Neural cell (in vitro differentiated cells): ENCODE results near the gene INPP4B. TPM values are rescaled to one million over a fixed set of nuclear protein-coding genes. Genes with fewer than 3 reads are reported as not detected.

Experiments
- H2AFZ ChIP-seq: fragments of 200-600, 300-800 bp; sonication (generic), shearing (Covaris generic); 2 replicates; pipeline ENCODE4 v1.6.0; 2014; ENCODE audit warnings: low read depth, mild to moderate bottlenecking, antibody characterized with exemption, low read length, moderate library complexity
- H3F3A ChIP-seq: fragments of 200-600 bp; shearing (Covaris generic); 2 replicates; pipeline ENCODE4 v1.6.1; 2016; ENCODE audit warnings: mild to moderate bottlenecking, moderate library complexity, mixed read lengths, antibody characterized with exemption, low read length; ENCODE audit not compliant: insufficient read depth, poor library complexity, severe bottlenecking
- H3K27ac ChIP-seq: fragments of 200-600, 300-800 bp; sonication (generic), shearing (Covaris generic); 2 replicates; pipeline ENCODE4 v1.5.1; 2014; ENCODE audit warnings: mild to moderate bottlenecking, low read length, moderate library complexity
- H3K27me3 ChIP-seq: fragments of 300-800, 200-600 bp; sonication (generic), shearing (Covaris generic); 2 replicates; pipeline ENCODE4 v1.6.0; 2014; ENCODE audit warnings: mild to moderate bottlenecking, low read depth, low read length, moderate library complexity; ENCODE audit not compliant: insufficient read depth
- H3K36me3 ChIP-seq: fragments of 300-800, 200-600 bp; sonication (generic), shearing (Covaris generic); 2 replicates; pipeline ENCODE4 v1.5.1; 2014; ENCODE audit warnings: mild to moderate bottlenecking, antibody characterized with exemption, low read length, moderate library complexity; ENCODE audit not compliant: insufficient read depth
- H3K4me2 ChIP-seq: fragments of 300-800, 200-600 bp; sonication (generic), shearing (Covaris generic); 2 replicates; pipeline ENCODE4 v1.6.0; 2014; ENCODE audit warnings: mild to moderate bottlenecking, low read length
- H3K4me3 ChIP-seq: fragments of 300-800, 200-600 bp; sonication (generic), shearing (Covaris generic); 2 replicates; pipeline ENCODE4 v1.5.1; 2014; ENCODE audit warnings: mild to moderate bottlenecking, low read length, moderate library complexity
- H3K79me2 ChIP-seq: fragments of 200-600 bp; shearing (Covaris generic); replicated peaks from 2 replicates; pipeline ENCODE4 v1.6.0; 2014; ENCODE audit warnings: mild to moderate bottlenecking, low read length, moderate library complexity; ENCODE audit not compliant: insufficient read depth
- H3K9ac ChIP-seq: fragments of 300-800, 200-600 bp; sonication (generic), shearing (Covaris generic); 2 replicates; pipeline ENCODE4 v1.6.1; 2016; ENCODE audit warnings: mild to moderate bottlenecking, low read length, mixed read lengths
- H3K9me2 ChIP-seq: fragments of 200-600 bp; shearing (Covaris generic); 2 replicates; pipeline ENCODE4 v1.6.1; 2016; ENCODE audit warnings: mild to moderate bottlenecking, low read length, mixed read lengths; ENCODE audit not compliant: insufficient read depth
- H3K9me3 ChIP-seq: fragments of 200-600, 300-800 bp; sonication (generic), shearing (Covaris generic); 2 replicates; pipeline ENCODE4 v1.6.1; 2016; ENCODE audit warnings: mild to moderate bottlenecking, mixed run types, low read length, moderate library complexity, mixed read lengths
- H4K20me1 ChIP-seq: fragments of 200-600 bp; shearing (Covaris generic); 2 replicates; pipeline ENCODE4 v1.6.1; 2016; ENCODE audit warnings: mild to moderate bottlenecking, mixed run types; ENCODE audit not compliant: insufficient read depth
- EP300 ChIP-seq: fragments of 450-650 bp; conservative IDR thresholded peaks from 2 replicates; pipeline ENCODE4 v1.6.1; 2014; ENCODE audit warnings: antibody characterized with exemption, mild to moderate bottlenecking, moderate library complexity; ENCODE audit not compliant: poor library complexity, severe bottlenecking
- EZH2 ChIP-seq: fragments of 200-600, 300-800 bp; shearing (Covaris generic), sonication (generic); IDR thresholded peaks from 2 replicates; pipeline ENCODE4 v1.6.1; 2014; ENCODE audit warnings: antibody characterized with exemption, low read length, borderline replicate concordance, mild to moderate bottlenecking; ENCODE audit not compliant: insufficient read depth, poor library complexity, severe bottlenecking
- MXI1 ChIP-seq: fragments of 450-650 bp; conservative IDR thresholded peaks from 2 replicates; pipeline ENCODE4 v1.6.1; 2014; ENCODE audit warnings: antibody characterized with exemption, mild to moderate bottlenecking; ENCODE audit not compliant: poor library complexity, severe bottlenecking
- POLR2AphosphoS5 ChIP-seq: IDR thresholded peaks from 2 replicates; pipeline ENCODE4 v1.6.1; 2012
- RAD21 ChIP-seq: fragments of 450-650 bp; conservative IDR thresholded peaks from 2 replicates; pipeline ENCODE4 v1.6.1; 2014; ENCODE audit warnings: antibody characterized with exemption, mild to moderate bottlenecking, moderate library complexity
- SMC3 ChIP-seq: fragments of 450-650 bp; conservative IDR thresholded peaks from 2 replicates; pipeline ENCODE4 v1.6.1; 2014; ENCODE audit warnings: antibody characterized with exemption, mild to moderate bottlenecking, moderate library complexity; ENCODE audit not compliant: poor library complexity
- TAF1 ChIP-seq: IDR thresholded peaks from 2 replicates; pipeline ENCODE4 v1.6.1; 2012; ENCODE audit warnings: low read depth
- polyA plus RNA-seq: library from polyadenylated mRNA; depleted of rRNA; stranded (reverse); fragments of >200 nt; gene quantifications from 2 replicates; pipeline ENCODE4 v1.2.3, GENCODE V29; 2014
- TF ChIP-seq, protein P1 (sequence below): fragments of 450-650 bp; IDR thresholded peaks from 2 replicates; pipeline ENCODE4 v1.5.1; 2014; ENCODE audit warnings: antibody characterized with exemption, mild to moderate bottlenecking, moderate library complexity; ENCODE audit not compliant: poor library complexity, severe bottlenecking
- TF ChIP-seq, protein P2 (sequence below): IDR thresholded peaks from 2 replicates; pipeline ENCODE4 v1.6.1; 2012; ENCODE audit warnings: borderline replicate concordance

INPP4B gene
- polyA plus RNA-seq, 1 donor from 2014 or later, result 0.30 TPM

DNA sequence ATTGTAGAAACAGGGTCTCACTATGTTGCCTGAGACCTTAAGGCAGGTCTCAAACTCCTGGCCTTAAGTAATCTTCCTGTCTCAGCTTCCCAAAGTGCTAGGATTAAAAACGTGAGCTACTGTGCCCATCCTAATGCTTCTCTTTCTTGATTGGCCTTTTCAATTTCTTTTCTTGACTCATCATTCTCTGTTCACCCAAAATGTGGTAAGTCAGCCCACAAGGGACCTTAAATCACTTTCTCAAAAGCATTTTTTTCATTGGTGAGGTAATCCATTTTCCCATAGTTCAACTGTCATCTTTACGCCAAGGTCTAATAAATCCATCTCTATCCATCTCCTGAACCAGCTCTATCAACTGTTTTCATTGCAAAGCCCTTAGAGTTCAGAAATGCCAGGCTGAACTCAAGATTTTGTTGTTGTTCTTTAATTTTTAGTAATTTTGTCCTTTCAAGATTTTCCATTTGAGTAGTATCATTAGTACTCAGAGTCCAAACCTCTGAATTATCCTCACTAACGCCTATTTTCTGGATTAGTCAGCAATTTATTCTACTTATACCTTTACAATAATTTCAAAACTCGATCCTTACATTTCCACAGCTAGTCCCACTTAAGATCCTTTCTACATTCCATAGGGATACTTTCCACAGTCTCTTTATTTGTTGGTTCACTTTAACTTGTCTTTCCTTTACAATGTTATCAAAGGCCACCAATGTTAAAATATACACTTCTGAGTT, 681.2 kb downstream of the INPP4B start:
- H3F3A ChIP-seq, result no peaks in the 10 kb centered on the region
- no peaks in the 10 kb centered on the region for H3K9me3 ChIP-seq
- no peak overlapping the region for H3K4me2 ChIP-seq
- no peak overlapping the region for H2AFZ ChIP-seq
- H3K79me2 ChIP-seq, result no peaks in the 10 kb centered on the region
- no peaks in the 10 kb centered on the region for H3K9me2 ChIP-seq
- no peak overlapping the region for H3K9ac ChIP-seq
- H3K36me3 ChIP-seq, result no peaks in the 10 kb centered on the region
- no peaks in the 10 kb centered on the region for H3K27me3 ChIP-seq
- no peak overlapping the region for H3K4me3 ChIP-seq
- H4K20me1 ChIP-seq, result no peaks in the 10 kb centered on the region
- TF ChIP-seq, protein P1, sequence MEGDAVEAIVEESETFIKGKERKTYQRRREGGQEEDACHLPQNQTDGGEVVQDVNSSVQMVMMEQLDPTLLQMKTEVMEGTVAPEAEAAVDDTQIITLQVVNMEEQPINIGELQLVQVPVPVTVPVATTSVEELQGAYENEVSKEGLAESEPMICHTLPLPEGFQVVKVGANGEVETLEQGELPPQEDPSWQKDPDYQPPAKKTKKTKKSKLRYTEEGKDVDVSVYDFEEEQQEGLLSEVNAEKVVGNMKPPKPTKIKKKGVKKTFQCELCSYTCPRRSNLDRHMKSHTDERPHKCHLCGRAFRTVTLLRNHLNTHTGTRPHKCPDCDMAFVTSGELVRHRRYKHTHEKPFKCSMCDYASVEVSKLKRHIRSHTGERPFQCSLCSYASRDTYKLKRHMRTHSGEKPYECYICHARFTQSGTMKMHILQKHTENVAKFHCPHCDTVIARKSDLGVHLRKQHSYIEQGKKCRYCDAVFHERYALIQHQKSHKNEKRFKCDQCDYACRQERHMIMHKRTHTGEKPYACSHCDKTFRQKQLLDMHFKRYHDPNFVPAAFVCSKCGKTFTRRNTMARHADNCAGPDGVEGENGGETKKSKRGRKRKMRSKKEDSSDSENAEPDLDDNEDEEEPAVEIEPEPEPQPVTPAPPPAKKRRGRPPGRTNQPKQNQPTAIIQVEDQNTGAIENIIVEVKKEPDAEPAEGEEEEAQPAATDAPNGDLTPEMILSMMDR, result no peak
- TF ChIP-seq MXI1, result no peak
- TF ChIP-seq, protein P2, sequence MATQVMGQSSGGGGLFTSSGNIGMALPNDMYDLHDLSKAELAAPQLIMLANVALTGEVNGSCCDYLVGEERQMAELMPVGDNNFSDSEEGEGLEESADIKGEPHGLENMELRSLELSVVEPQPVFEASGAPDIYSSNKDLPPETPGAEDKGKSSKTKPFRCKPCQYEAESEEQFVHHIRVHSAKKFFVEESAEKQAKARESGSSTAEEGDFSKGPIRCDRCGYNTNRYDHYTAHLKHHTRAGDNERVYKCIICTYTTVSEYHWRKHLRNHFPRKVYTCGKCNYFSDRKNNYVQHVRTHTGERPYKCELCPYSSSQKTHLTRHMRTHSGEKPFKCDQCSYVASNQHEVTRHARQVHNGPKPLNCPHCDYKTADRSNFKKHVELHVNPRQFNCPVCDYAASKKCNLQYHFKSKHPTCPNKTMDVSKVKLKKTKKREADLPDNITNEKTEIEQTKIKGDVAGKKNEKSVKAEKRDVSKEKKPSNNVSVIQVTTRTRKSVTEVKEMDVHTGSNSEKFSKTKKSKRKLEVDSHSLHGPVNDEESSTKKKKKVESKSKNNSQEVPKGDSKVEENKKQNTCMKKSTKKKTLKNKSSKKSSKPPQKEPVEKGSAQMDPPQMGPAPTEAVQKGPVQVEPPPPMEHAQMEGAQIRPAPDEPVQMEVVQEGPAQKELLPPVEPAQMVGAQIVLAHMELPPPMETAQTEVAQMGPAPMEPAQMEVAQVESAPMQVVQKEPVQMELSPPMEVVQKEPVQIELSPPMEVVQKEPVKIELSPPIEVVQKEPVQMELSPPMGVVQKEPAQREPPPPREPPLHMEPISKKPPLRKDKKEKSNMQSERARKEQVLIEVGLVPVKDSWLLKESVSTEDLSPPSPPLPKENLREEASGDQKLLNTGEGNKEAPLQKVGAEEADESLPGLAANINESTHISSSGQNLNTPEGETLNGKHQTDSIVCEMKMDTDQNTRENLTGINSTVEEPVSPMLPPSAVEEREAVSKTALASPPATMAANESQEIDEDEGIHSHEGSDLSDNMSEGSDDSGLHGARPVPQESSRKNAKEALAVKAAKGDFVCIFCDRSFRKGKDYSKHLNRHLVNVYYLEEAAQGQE, result no peak
- TF ChIP-seq RAD21, result no peak
- TF ChIP-seq EP300, result no peak
- TF ChIP-seq SMC3, result no peak
- TF ChIP-seq TAF1, result no peak
- no peak overlapping the region for H3K27ac ChIP-seq

DNA sequence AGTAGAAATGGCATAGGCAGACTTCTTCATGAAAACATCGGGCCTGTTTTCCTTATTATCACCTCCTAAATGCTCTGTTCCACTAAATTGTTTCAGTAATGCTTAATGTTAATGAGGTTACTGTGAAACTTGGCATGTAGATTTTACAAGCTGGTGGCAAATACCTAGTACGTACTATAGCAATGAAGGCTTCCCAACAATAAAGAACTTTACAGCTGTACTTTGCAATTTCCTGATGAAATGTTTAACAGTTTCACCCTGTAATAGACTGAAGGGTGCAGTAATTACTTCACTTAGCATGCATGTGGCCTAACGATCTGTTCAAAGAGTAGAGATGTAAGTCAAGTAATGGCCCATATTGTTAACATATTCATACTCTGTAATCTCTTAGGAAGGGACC, 685.0 kb downstream of the INPP4B start:
- Histone ChIP-seq H3K27ac (no peak overlapping the region), H3K36me3 (no peaks in the 10 kb centered on the region), H3K27me3 (no peaks in the 10 kb centered on the region), H4K20me1 (no peaks in the 10 kb centered on the region), H3K9me3 (no peaks in the 10 kb centered on the region), H3F3A (no peaks in the 10 kb centered on the region), H3K9me2 (no peaks in the 10 kb centered on the region), H3K4me2 (no peak overlapping the region), H2AFZ (no peak overlapping the region), H3K79me2 (no peaks in the 10 kb centered on the region), H3K4me3 (no peak overlapping the region), H3K9ac (no peak overlapping the region)
- TF ChIP-seq SMC3 (no peak), EP300 (no peak), RAD21 (no peak), EZH2 (no peak), POLR2AphosphoS5 (no peak), TAF1 (no peak), MXI1 (no peak)
- TF ChIP-seq, protein P2, result no peak
- TF ChIP-seq, protein P1, result no peak
